AG08395 (cell line): Measurements from ENCODE around the gene MTERF4.
A peak's percentile ranks its signal among the peaks of the same experiment; 100 is the strongest.

Experiments used
- DNase-seq: peaks from one replicate; pipeline ENCODE4 v3.0.0; 2012; ENCODE audit warnings: mixed read lengths, low spot score

MTERF4 gene

DNA sequence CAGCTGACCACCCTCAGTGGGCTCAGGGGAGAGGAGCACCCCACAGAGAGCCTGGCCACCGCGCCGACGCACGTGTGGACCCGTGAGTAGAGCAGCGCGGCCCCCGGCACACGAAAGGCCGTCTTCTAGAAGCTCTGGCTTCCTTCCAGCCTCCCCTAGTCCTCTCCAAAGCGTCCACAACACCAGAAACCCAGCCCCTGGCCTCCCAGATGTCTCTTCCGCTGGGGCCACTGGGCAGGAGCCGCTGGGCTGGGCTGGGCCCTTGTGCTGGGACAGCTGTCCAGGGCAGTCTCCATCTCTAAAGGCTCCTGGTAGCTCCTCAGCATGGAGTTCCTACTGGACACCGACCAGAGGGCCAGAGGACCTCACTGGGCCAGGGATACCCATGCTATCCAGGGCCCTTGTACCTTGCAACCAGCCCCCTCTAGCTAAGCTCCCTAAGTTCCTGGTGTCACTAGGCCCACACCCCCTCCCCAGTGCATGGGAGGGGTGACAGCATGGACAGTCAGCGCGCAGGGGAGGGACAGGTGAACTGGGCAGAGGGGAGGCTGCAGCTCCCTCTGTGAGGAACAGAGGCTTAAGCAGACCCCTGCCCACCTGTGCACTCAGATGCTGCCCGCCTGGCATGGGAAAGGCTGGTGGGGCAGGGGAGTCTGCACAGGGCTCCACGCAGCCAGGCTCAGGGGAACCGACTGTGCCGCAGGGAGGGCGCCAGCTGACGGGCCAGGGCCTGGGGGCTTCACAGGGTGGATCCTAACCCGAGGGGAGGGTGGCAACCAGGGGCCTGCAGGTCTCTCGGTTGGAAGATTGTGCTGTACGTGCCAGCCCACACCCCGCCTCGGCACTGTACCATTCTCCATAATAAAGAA, 32.9 kb downstream of the MTERF4 start:
- DNase-seq: no peak

- no peak for DNase-seq
These were observed 33.7 kb downstream of the MTERF4 start for GRCh38 chr2:241068136-241068941.

GRCh38 chr2:241067501-241068135, 34.5 kb downstream of the MTERF4 start:
- no peak for DNase-seq

- DNase-seq: no peak
These were observed 35.2 kb downstream of the MTERF4 start for GRCh38 chr2:241066893-241067341.

DNA sequence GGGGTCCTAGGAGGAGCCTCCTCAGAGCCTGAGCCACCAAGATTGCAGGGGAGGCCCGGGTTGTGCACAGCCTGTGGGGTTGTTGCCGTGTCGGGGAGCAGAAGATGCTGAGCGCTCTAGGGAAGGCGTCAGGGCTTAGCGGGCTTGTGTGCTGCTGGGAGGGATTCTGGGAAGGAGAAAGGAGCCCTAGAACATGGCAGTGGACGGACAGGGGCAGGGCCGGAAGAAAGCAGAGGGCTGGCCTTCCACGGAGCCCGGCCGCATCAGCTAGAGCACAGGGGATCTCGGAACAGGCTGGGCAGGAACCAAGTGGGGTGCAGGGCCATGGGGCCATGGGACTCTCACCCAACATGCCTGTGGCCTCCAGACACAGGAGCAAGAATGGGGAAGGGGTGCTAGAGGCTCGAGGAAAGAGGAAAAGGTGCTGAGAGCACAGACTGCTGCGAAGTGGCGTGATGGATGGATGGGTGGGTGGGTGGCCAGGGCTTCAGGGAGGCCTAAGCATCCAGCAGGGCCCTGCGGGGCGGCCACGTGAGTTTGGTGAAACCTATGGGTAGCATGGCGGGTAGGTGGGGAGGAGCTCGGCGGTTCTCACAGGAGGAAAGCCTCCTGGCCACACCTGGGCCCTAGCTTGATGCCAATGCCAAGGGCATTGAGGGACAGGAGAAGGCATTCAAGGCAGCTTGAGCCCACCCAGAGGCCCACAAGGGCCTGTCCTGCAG, 35.8 kb downstream of the MTERF4 start:
- no peak for DNase-seq

- no peak for DNase-seq
These were observed 36.7 kb downstream of the MTERF4 start for GRCh38 chr2:241065355-241065803.

- no peak for DNase-seq
These were observed 37.2 kb downstream of the MTERF4 start for GRCh38 chr2:241064802-241065354.

GRCh38 chr2:241064008-241064801, 37.9 kb downstream of the MTERF4 start:
- no peak for DNase-seq

GRCh38 chr2:241063587-241063986, 38.5 kb downstream of the MTERF4 start:
- no peak for DNase-seq

GRCh38 chr2:241063093-241063551, 39.0 kb downstream of the MTERF4 start:
- DNase-seq: no peak

- no peak for DNase-seq
These were observed 39.5 kb downstream of the MTERF4 start for GRCh38 chr2:241062389-241063092.

DNA sequence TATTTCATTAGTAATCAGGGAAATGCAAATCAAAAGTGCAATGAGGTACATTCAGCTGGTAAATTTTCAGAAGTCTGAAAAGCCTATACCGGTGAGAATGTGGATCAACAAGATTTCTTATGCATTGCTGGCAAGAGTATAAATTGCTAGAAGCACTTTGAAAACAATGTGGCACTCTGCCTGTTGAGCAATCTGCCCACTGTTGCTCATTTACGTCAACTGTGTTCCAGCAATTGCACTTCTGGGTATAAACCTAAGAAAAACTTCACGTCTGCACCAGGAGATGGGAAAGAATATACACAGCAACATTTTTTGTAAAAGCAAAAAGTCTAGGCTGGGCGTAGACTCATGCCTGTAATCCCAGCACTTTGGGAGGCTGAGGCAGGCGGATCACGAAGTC, 40.8 kb downstream of the MTERF4 start:
- peak; percentile 17 for DNase-seq

- no peak for DNase-seq
These were observed 48.4 kb downstream of the MTERF4 start for GRCh38 chr2:241053576-241054251.

DNA sequence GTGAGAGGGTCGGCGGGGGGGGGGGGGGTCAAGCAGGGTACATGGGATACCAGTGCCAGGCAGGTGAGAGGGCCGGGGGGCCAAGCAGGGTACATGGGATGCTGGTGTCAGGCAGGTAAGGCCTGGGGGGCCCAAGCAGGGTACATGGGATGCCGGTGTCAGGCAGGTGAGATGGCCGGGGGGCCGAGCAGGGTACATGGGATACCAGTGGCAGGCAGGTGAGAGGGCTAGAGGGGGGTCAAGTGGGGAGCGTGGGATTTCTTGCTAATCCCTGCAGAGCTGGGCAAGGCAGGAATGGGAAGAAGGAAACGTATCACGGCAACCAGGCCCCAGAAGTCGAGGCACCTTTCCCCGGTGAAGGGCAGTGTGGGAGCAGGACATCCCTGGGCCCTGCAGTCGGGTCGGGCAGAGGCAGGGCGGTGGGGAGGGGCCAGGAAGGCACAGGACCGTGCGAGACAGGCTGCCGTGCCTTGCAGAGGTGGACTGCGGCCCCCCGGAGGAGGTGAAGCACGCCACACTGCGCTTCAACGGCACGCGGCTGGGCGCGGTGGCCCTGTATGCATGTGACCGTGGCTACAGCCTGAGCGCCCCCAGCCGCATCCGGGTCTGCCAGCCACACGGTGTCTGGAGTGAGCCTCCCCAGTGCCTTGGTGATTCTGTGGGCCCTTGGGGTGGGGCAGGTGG, 49.3 kb downstream of the MTERF4 start:
- no peak for DNase-seq

GRCh38 chr2:241051578-241052487, 50.3 kb downstream of the MTERF4 start:
- no peak for DNase-seq

GRCh38 chr2:241050624-241051577, 51.2 kb downstream of the MTERF4 start:
- no peak for DNase-seq
